Neural cell (in vitro differentiated cells): Measurements from ENCODE around the gene COP1. TPM values are rescaled to one million over a fixed set of nuclear protein-coding genes. Genes with fewer than 3 reads are reported as not detected.

Source experiments
- H2AFZ ChIP-seq: fragments of 200-600, 300-800 bp; sonication (generic), shearing (Covaris generic); 2 replicates; pipeline ENCODE4 v1.6.0; 2014; ENCODE audit warnings: low read depth, mild to moderate bottlenecking, antibody characterized with exemption, low read length, moderate library complexity
- H3F3A ChIP-seq: fragments of 200-600 bp; shearing (Covaris generic); 2 replicates; pipeline ENCODE4 v1.6.1; 2016; ENCODE audit warnings: mild to moderate bottlenecking, moderate library complexity, mixed read lengths, antibody characterized with exemption, low read length; ENCODE audit not compliant: insufficient read depth, poor library complexity, severe bottlenecking
- H3K27ac ChIP-seq: fragments of 200-600, 300-800 bp; sonication (generic), shearing (Covaris generic); 2 replicates; pipeline ENCODE4 v1.5.1; 2014; ENCODE audit warnings: mild to moderate bottlenecking, low read length, moderate library complexity
- H3K27me3 ChIP-seq: fragments of 300-800, 200-600 bp; sonication (generic), shearing (Covaris generic); 2 replicates; pipeline ENCODE4 v1.6.0; 2014; ENCODE audit warnings: mild to moderate bottlenecking, low read depth, low read length, moderate library complexity; ENCODE audit not compliant: insufficient read depth
- H3K36me3 ChIP-seq: fragments of 300-800, 200-600 bp; sonication (generic), shearing (Covaris generic); 2 replicates; pipeline ENCODE4 v1.5.1; 2014; ENCODE audit warnings: mild to moderate bottlenecking, antibody characterized with exemption, low read length, moderate library complexity; ENCODE audit not compliant: insufficient read depth
- H3K4me2 ChIP-seq: fragments of 300-800, 200-600 bp; sonication (generic), shearing (Covaris generic); 2 replicates; pipeline ENCODE4 v1.6.0; 2014; ENCODE audit warnings: mild to moderate bottlenecking, low read length
- H3K4me3 ChIP-seq: fragments of 300-800, 200-600 bp; sonication (generic), shearing (Covaris generic); 2 replicates; pipeline ENCODE4 v1.5.1; 2014; ENCODE audit warnings: mild to moderate bottlenecking, low read length, moderate library complexity
- H3K79me2 ChIP-seq: fragments of 200-600 bp; shearing (Covaris generic); replicated peaks from 2 replicates; pipeline ENCODE4 v1.6.0; 2014; ENCODE audit warnings: mild to moderate bottlenecking, low read length, moderate library complexity; ENCODE audit not compliant: insufficient read depth
- H3K9ac ChIP-seq: fragments of 300-800, 200-600 bp; sonication (generic), shearing (Covaris generic); 2 replicates; pipeline ENCODE4 v1.6.1; 2016; ENCODE audit warnings: mild to moderate bottlenecking, low read length, mixed read lengths
- H3K9me2 ChIP-seq: fragments of 200-600 bp; shearing (Covaris generic); 2 replicates; pipeline ENCODE4 v1.6.1; 2016; ENCODE audit warnings: mild to moderate bottlenecking, low read length, mixed read lengths; ENCODE audit not compliant: insufficient read depth
- H3K9me3 ChIP-seq: fragments of 200-600, 300-800 bp; sonication (generic), shearing (Covaris generic); 2 replicates; pipeline ENCODE4 v1.6.1; 2016; ENCODE audit warnings: mild to moderate bottlenecking, mixed run types, low read length, moderate library complexity, mixed read lengths
- H4K20me1 ChIP-seq: fragments of 200-600 bp; shearing (Covaris generic); 2 replicates; pipeline ENCODE4 v1.6.1; 2016; ENCODE audit warnings: mild to moderate bottlenecking, mixed run types; ENCODE audit not compliant: insufficient read depth
- EP300 ChIP-seq: fragments of 450-650 bp; conservative IDR thresholded peaks from 2 replicates; pipeline ENCODE4 v1.6.1; 2014; ENCODE audit warnings: antibody characterized with exemption, mild to moderate bottlenecking, moderate library complexity; ENCODE audit not compliant: poor library complexity, severe bottlenecking
- EZH2 ChIP-seq: fragments of 200-600, 300-800 bp; shearing (Covaris generic), sonication (generic); IDR thresholded peaks from 2 replicates; pipeline ENCODE4 v1.6.1; 2014; ENCODE audit warnings: antibody characterized with exemption, low read length, borderline replicate concordance, mild to moderate bottlenecking; ENCODE audit not compliant: insufficient read depth, poor library complexity, severe bottlenecking
- MXI1 ChIP-seq: fragments of 450-650 bp; conservative IDR thresholded peaks from 2 replicates; pipeline ENCODE4 v1.6.1; 2014; ENCODE audit warnings: antibody characterized with exemption, mild to moderate bottlenecking; ENCODE audit not compliant: poor library complexity, severe bottlenecking
- POLR2AphosphoS5 ChIP-seq: IDR thresholded peaks from 2 replicates; pipeline ENCODE4 v1.6.1; 2012
- RAD21 ChIP-seq: fragments of 450-650 bp; conservative IDR thresholded peaks from 2 replicates; pipeline ENCODE4 v1.6.1; 2014; ENCODE audit warnings: antibody characterized with exemption, mild to moderate bottlenecking, moderate library complexity
- SMC3 ChIP-seq: fragments of 450-650 bp; conservative IDR thresholded peaks from 2 replicates; pipeline ENCODE4 v1.6.1; 2014; ENCODE audit warnings: antibody characterized with exemption, mild to moderate bottlenecking, moderate library complexity; ENCODE audit not compliant: poor library complexity
- TAF1 ChIP-seq: IDR thresholded peaks from 2 replicates; pipeline ENCODE4 v1.6.1; 2012; ENCODE audit warnings: low read depth
- polyA plus RNA-seq: library from polyadenylated mRNA; depleted of rRNA; stranded (reverse); fragments of >200 nt; gene quantifications from 2 replicates; pipeline ENCODE4 v1.2.3, GENCODE V29; 2014
- TF ChIP-seq, protein P1 (sequence below): IDR thresholded peaks from 2 replicates; pipeline ENCODE4 v1.6.1; 2012; ENCODE audit warnings: borderline replicate concordance
- TF ChIP-seq, protein P2 (sequence below): fragments of 450-650 bp; IDR thresholded peaks from 2 replicates; pipeline ENCODE4 v1.5.1; 2014; ENCODE audit warnings: antibody characterized with exemption, mild to moderate bottlenecking, moderate library complexity; ENCODE audit not compliant: poor library complexity, severe bottlenecking

Gene COP1
- polyA plus RNA-seq, 1 donor from 2014 or later: 72.3 TPM

DNA sequence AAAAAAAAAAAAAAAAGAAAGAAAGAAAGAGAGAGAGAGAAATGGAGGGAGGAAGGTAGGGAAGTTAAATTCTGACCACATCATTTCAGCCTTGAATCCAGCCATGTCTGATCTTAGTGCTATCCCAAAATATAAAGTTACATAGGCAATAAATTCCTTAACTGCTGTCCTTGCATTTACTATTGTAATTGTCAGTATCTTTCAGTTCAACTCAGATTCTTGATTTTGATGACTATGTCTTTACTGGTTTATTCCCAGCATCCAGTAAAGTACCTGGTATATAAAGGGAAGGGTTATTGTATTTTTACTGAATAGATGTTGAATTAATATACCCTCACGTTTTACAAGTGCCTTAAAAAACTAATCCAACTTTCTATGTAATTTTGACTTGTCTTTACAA lies 8.9 kb upstream of the COP1 start:
- no peak overlapping the region for H3K4me3 ChIP-seq
- H2AFZ ChIP-seq: no peak overlapping the region
- H4K20me1 ChIP-seq: no peaks in the 10 kb centered on the region
- no peaks in the 10 kb centered on the region for H3K27me3 ChIP-seq
- no peak overlapping the region for H3K9ac ChIP-seq
- no peak overlapping the region for H3K27ac ChIP-seq
- no peaks in the 10 kb centered on the region for H3K9me3 ChIP-seq
- no peaks in the 10 kb centered on the region for H3K36me3 ChIP-seq
- no peak for TF ChIP-seq TAF1
- H3K79me2 ChIP-seq: no peaks in the 10 kb centered on the region
- no peaks in the 10 kb centered on the region for H3K9me2 ChIP-seq
- H3F3A ChIP-seq: no peaks in the 10 kb centered on the region
- H3K4me2 ChIP-seq: no peak overlapping the region

DNA sequence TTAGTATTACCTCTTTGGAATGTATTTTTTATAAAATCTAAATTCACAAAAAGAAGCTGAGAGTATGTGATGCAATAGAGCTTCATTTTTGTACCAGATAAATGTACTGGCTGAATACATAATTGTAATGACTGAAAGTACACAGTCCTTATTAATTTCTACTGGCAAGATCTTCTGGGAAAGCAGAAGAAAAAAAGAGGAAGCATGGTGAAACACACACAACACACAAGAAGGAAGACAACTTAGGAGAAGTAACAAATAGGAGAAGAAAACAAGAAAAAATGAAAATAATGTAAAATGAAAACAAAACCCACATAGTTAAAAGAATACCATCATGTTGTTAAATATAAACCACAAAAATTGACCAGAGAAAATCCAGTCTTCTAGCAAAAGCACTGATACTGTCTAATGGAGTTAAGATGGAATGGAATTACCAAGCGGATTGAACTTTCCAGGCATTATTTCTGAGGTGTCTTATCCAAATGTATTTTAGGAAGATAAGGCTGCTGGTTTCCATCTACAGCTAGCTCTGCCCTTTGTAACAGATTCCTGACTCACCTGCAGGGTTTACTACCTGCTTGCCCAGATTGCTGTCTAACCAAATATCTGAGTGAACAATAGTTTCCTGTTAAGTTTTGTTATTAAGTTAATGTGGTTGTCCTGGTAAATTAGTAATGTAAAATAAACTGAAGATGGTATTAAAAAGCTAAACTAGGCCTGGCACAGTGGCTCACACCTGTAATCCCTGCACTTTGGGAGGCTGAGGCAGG lies 4.5 kb upstream of the COP1 start:
- Histone ChIP-seq H3K9me2 (no peaks in the 10 kb centered on the region), H3K4me3 (no peak overlapping the region), H3K4me2 (no peak overlapping the region), H3K9ac (no peak overlapping the region), H3K36me3 (no peaks in the 10 kb centered on the region), H3K9me3 (no peaks in the 10 kb centered on the region), H2AFZ (no peak overlapping the region), H4K20me1 (no peaks in the 10 kb centered on the region), H3F3A (no peaks in the 10 kb centered on the region), H3K79me2 (no peaks in the 10 kb centered on the region), H3K27ac (no peak overlapping the region), H3K27me3 (no peaks in the 10 kb centered on the region)
- TF ChIP-seq TAF1 (no peak), MXI1 (no peak), SMC3 (no peak), EZH2 (no peak), POLR2AphosphoS5 (no peak), RAD21 (no peak), EP300 (no peak)
- TF ChIP-seq, protein P1, sequence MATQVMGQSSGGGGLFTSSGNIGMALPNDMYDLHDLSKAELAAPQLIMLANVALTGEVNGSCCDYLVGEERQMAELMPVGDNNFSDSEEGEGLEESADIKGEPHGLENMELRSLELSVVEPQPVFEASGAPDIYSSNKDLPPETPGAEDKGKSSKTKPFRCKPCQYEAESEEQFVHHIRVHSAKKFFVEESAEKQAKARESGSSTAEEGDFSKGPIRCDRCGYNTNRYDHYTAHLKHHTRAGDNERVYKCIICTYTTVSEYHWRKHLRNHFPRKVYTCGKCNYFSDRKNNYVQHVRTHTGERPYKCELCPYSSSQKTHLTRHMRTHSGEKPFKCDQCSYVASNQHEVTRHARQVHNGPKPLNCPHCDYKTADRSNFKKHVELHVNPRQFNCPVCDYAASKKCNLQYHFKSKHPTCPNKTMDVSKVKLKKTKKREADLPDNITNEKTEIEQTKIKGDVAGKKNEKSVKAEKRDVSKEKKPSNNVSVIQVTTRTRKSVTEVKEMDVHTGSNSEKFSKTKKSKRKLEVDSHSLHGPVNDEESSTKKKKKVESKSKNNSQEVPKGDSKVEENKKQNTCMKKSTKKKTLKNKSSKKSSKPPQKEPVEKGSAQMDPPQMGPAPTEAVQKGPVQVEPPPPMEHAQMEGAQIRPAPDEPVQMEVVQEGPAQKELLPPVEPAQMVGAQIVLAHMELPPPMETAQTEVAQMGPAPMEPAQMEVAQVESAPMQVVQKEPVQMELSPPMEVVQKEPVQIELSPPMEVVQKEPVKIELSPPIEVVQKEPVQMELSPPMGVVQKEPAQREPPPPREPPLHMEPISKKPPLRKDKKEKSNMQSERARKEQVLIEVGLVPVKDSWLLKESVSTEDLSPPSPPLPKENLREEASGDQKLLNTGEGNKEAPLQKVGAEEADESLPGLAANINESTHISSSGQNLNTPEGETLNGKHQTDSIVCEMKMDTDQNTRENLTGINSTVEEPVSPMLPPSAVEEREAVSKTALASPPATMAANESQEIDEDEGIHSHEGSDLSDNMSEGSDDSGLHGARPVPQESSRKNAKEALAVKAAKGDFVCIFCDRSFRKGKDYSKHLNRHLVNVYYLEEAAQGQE: no peak
- TF ChIP-seq, protein P2, sequence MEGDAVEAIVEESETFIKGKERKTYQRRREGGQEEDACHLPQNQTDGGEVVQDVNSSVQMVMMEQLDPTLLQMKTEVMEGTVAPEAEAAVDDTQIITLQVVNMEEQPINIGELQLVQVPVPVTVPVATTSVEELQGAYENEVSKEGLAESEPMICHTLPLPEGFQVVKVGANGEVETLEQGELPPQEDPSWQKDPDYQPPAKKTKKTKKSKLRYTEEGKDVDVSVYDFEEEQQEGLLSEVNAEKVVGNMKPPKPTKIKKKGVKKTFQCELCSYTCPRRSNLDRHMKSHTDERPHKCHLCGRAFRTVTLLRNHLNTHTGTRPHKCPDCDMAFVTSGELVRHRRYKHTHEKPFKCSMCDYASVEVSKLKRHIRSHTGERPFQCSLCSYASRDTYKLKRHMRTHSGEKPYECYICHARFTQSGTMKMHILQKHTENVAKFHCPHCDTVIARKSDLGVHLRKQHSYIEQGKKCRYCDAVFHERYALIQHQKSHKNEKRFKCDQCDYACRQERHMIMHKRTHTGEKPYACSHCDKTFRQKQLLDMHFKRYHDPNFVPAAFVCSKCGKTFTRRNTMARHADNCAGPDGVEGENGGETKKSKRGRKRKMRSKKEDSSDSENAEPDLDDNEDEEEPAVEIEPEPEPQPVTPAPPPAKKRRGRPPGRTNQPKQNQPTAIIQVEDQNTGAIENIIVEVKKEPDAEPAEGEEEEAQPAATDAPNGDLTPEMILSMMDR: no peak
